HEK293T (cell line): ENCODE measurements around the gene MTNR1B.

Experiments used
- CTCF ChIA-PET: fragments of 350-600 bp; formaldehyde crosslinking; extraction: SDS; loops from one replicate; lab custom pipeline; 2021; ENCODE audit warnings: antibody characterized with exemption, inconsistent platforms; lab: Yijun Ruan, JAX
- POLR2A ChIA-PET: fragments of 350-600 bp; formaldehyde crosslinking; extraction: SDS; loops from one replicate; lab custom pipeline; 2020; ENCODE audit warnings: antibody characterized with exemption, inconsistent platforms; lab: Yijun Ruan, JAX
- DNase-seq: peaks from one replicate; pipeline ENCODE4 v3.0.0; 2012; ENCODE audit warnings: mixed read lengths; ENCODE audit errors: extremely low spot score
- ARNT ChIP-seq: fragments of 450-650 bp; IDR thresholded peaks from 2 replicates; pipeline ENCODE4 v1.6.1; 2017; ENCODE audit warnings: mild to moderate bottlenecking
- BHLHE40 ChIP-seq: fragments of 450-650 bp; IDR thresholded peaks from 2 replicates; pipeline ENCODE4 v1.6.1; 2016; ENCODE audit warnings: mild to moderate bottlenecking, moderate library complexity, borderline replicate concordance
- CTBP1 ChIP-seq: fragments of 450-650 bp; IDR thresholded peaks from 2 replicates; pipeline ENCODE4 v1.6.1; 2016; ENCODE audit warnings: borderline replicate concordance
- ELF4 ChIP-seq: fragments of 450-650 bp; IDR thresholded peaks from 2 replicates; pipeline ENCODE4 v1.6.1; 2017; ENCODE audit warnings: antibody characterized with exemption
- FOXK2 ChIP-seq: fragments of 450-650 bp; IDR thresholded peaks from 2 replicates; pipeline ENCODE4 v1.6.1; 2016; ENCODE audit warnings: mild to moderate bottlenecking
- FOXM1 ChIP-seq: fragments of 450-650 bp; IDR thresholded peaks from 2 replicates; pipeline ENCODE4 v1.6.1; 2017; ENCODE audit warnings: mild to moderate bottlenecking, borderline replicate concordance
- L3MBTL2 ChIP-seq: fragments of 450-650 bp; conservative IDR thresholded peaks from 2 replicates; pipeline ENCODE4 v1.6.1; 2016; ENCODE audit warnings: mild to moderate bottlenecking
- LEF1 ChIP-seq: fragments of 450-650 bp; IDR thresholded peaks from 2 replicates; pipeline ENCODE4 v1.6.1; 2017; ENCODE audit warnings: mild to moderate bottlenecking, borderline replicate concordance
- SUZ12 ChIP-seq: fragments of 450-650 bp; IDR thresholded peaks from 2 replicates; pipeline ENCODE4 v1.6.1; 2016; ENCODE audit warnings: mild to moderate bottlenecking
- ZNF384 ChIP-seq: fragments of 450-650 bp; IDR thresholded peaks from 2 replicates; pipeline ENCODE4 v1.6.1; 2016
- TF ChIP-seq, protein P1 (sequence below): fragments of 450-650 bp; IDR thresholded peaks from 2 replicates; pipeline ENCODE4 v1.6.1; 2016

Gene MTNR1B

DNA sequence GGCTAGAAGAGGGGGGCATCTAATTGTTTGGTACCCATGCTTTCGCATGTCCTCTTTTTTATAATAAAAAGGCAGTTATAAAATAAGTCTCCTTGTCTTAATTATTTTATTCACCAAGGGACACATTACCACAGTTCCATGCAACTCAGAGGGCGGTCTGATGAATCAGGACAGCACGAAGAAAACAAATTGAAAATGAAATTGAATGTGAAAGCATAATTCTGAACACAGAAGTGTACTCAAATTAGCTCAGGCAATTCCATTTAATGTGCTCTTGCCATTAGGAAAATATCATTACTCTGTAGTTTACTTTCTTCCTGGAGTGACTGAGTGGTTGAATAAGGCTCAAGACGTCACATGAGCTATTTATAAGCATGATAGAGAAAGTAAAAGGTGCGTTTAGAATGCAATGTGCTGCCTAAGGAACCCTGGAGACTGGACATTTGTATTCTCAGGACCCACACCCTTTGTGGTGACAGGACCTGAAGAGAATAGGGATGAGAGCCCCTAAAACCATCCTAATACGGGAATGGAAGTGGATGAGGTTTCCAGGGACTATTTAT lies 59.6 kb downstream of the MTNR1B start:
- POLR2A ChIA-PET, result no interaction called here
- DNase-seq, result no peak
- TF ChIP-seq L3MBTL2, result no peak
- TF ChIP-seq LEF1, result no peak
- TF ChIP-seq ARNT, result no peak
- TF ChIP-seq ZNF384, result no peak
- TF ChIP-seq CTBP1, result no peak
- no peak for TF ChIP-seq FOXM1
- TF ChIP-seq SUZ12, result no peak
- TF ChIP-seq FOXK2, result no peak
- TF ChIP-seq, protein P1, sequence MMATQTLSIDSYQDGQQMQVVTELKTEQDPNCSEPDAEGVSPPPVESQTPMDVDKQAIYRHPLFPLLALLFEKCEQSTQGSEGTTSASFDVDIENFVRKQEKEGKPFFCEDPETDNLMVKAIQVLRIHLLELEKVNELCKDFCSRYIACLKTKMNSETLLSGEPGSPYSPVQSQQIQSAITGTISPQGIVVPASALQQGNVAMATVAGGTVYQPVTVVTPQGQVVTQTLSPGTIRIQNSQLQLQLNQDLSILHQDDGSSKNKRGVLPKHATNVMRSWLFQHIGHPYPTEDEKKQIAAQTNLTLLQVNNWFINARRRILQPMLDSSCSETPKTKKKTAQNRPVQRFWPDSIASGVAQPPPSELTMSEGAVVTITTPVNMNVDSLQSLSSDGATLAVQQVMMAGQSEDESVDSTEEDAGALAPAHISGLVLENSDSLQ, result no peak
- TF ChIP-seq ELF4, result no peak
- CTCF ChIA-PET, result no interaction called here

DNA sequence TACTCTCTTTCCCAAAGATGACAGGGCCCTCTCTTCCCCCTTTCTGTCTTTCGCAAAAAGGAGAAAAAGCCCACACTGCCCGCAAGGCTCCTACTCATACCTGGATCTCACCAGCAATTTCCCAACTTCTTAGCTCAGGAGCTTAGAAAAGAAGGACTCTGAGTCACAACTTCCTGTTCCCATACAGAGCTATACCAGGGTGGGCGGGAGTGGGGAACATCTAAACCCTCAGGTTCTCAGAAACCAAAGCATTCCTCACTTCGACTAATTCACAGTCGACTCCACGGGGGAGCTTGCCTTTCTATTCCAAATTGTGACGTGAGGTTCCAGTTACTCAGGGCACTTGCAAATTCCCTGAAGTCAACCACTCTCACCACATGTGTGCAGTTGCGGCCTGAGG lies 61.9 kb downstream of the MTNR1B start:
- CTCF ChIA-PET, result interaction anchor here (0.6 kb wide), 1 partner anchor 330 kb away, joined by 5 read pairs; no protein-coding TSS in a partner anchor
- TF ChIP-seq BHLHE40 (no peak), LEF1 (no peak)
- DNase-seq, result no peak
- POLR2A ChIA-PET, result no interaction called here
